ENCODE data around the gene RARRES1. TPM values are rescaled to one million over a fixed set of nuclear protein-coding genes. Genes with fewer than 3 reads are reported as not detected.

RARRES1 gene
- total RNA-seq, 4 donors from 2014 or later, result 11.6 to 225 (median 84.9) TPM

- TF ChIP-seq CTCF (IDR thresholded peaks at IDR 0.05) (no peak), POLR2A (IDR thresholded peaks at IDR 0.05) (no peak)
- Histone ChIP-seq H3K4me1 (no peaks in the 10 kb centered on the region), H3K27ac (no peak overlapping the region), H3K4me3 (no peak overlapping the region), H3K36me3 (no peaks in the 10 kb centered on the region), H3K9me3 (no peaks in the 10 kb centered on the region), H3K27me3 (no peaks in the 10 kb centered on the region)
- no peak for DNase-seq
Measured at GRCh38 chr3:158738653-158739052, 6.4 kb upstream of the RARRES1 start.

- H3K27me3 ChIP-seq, result no peaks in the 10 kb centered on the region
- no peak for TF ChIP-seq POLR2A (IDR thresholded peaks at IDR 0.05)
- no peak for TF ChIP-seq CTCF (IDR thresholded peaks at IDR 0.05)
- DNase-seq, result no peak
- no peaks in the 10 kb centered on the region for H3K4me1 ChIP-seq
- no peak overlapping the region for H3K27ac ChIP-seq
- H3K4me3 ChIP-seq, result no peak overlapping the region
- no peaks in the 10 kb centered on the region for H3K9me3 ChIP-seq
- H3K36me3 ChIP-seq, result no peaks in the 10 kb centered on the region
Measured at GRCh38 chr3:158737976-158738615, 5.8 kb upstream of the RARRES1 start.

- Histone ChIP-seq H3K27ac (no peak overlapping the region), H3K9me3 (no peaks in the 10 kb centered on the region), H3K4me3 (no peak overlapping the region), H3K36me3 (no peaks in the 10 kb centered on the region), H3K27me3 (no peaks in the 10 kb centered on the region), H3K4me1 (peaks cover 0 to 5% (median under 1%) of the 10 kb centered on the region in 4 donors)
- DNase-seq, result no peak
- TF ChIP-seq CTCF (IDR thresholded peaks at IDR 0.05) (no peak), POLR2A (IDR thresholded peaks at IDR 0.05) (no peak)
Measured at GRCh38 chr3:158737410-158737809, 5.2 kb upstream of the RARRES1 start.

GRCh38 chr3:158735296-158736033, 3.2 kb upstream of the RARRES1 start:
- H3K27ac ChIP-seq, result no peak overlapping the region
- TF ChIP-seq CTCF (IDR thresholded peaks at IDR 0.05) (no peak), POLR2A (IDR thresholded peaks at IDR 0.05) (no peak)
- H3K4me1 ChIP-seq, result peaks cover 0 to 17% (median 7%) of the 10 kb centered on the region in 4 donors
- DNase-seq, result no peak
- H3K27me3 ChIP-seq, result no peaks in the 10 kb centered on the region
- no peak overlapping the region for H3K4me3 ChIP-seq
- no peaks in the 10 kb centered on the region for H3K36me3 ChIP-seq
- no peaks in the 10 kb centered on the region for H3K9me3 ChIP-seq

- TF ChIP-seq CTCF (IDR thresholded peaks at IDR 0.05) (no peak), POLR2A (IDR thresholded peaks at IDR 0.05) (no peak)
- Histone ChIP-seq H3K4me1 (peaks cover 0 to 17% (median 7%) of the 10 kb centered on the region in 4 donors), H3K9me3 (no peaks in the 10 kb centered on the region), H3K4me3 (no peak overlapping the region), H3K36me3 (no peaks in the 10 kb centered on the region), H3K27ac (no peak overlapping the region), H3K27me3 (no peaks in the 10 kb centered on the region)
- DNase-seq, result no peak
Measured at GRCh38 chr3:158733656-158734055, 1.4 kb upstream of the RARRES1 start.
